Type B pancreatic cell (in vitro differentiated cells): Measurements from ENCODE around the gene DCAF10. TPM values are rescaled to one million over a fixed set of nuclear protein-coding genes. Genes with fewer than 3 reads are reported as not detected.

Experiments
- DNase-seq: peaks from one replicate; pipeline ENCODE4 v3.0.0; 2021; ENCODE audit warnings: mixed read lengths; ENCODE audit not compliant: unreplicated experiment; ENCODE audit errors: extremely low spot score
- H3K27ac Mint-ChIP-seq: 2 replicates; pipeline ENCODE4 v1.8.0; 2021; ENCODE audit warnings: mild to moderate bottlenecking, mixed read lengths
- H3K27me3 Mint-ChIP-seq: 2 replicates; pipeline ENCODE4 v1.8.0; 2021; ENCODE audit warnings: mixed read lengths
- H3K36me3 Mint-ChIP-seq: 2 replicates; pipeline ENCODE4 v1.8.0; 2021; ENCODE audit warnings: mixed read lengths
- H3K4me1 Mint-ChIP-seq: one replicate; pipeline ENCODE4 v1.8.0; 2021; ENCODE audit warnings: mixed read lengths; ENCODE audit not compliant: unreplicated experiment
- H3K4me3 Mint-ChIP-seq: 2 replicates; pipeline ENCODE4 v1.8.0; 2021; ENCODE audit warnings: mild to moderate bottlenecking, mixed read lengths
- H3K9me3 Mint-ChIP-seq: 2 replicates; pipeline ENCODE4 v1.8.0; 2021; ENCODE audit warnings: mixed read lengths
- total RNA-seq: library from RNA; stranded (reverse); gene quantifications from 2 replicates; pipeline ENCODE4 v1.2.1, GENCODE V29; 2021; ENCODE audit warnings: low replicate concordance
- TF ChIP-seq, protein P1 (sequence below): fragments of 200-600 bp; sonication (generic); conservative IDR thresholded peaks from 2 replicates; pipeline ENCODE4 v1.5.0; 2021; ENCODE audit warnings: antibody characterized with exemption, mild to moderate bottlenecking

The DCAF10 gene
- total RNA-seq, 1 donor from 2014 or later, result 30.2 TPM

DNA sequence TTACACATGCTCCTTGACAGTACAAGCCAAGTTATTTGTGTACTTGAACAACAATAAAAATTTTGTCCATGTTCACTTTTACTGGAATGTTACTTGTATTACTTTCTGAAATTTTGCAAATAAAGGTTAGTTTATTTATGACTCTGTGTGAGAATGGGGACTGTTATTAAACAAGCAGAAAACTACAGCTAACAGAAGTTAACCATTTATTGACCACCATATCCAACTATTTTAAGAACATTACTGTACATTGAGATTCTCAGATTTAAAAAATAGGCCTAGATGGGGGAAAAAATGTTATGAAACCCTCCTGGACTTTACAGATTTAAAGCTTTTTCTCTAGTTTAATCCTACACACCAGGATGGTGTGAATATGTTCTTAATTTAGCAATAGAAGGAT lies 101.5 kb downstream of the DCAF10 start:
- TF ChIP-seq, protein P1, sequence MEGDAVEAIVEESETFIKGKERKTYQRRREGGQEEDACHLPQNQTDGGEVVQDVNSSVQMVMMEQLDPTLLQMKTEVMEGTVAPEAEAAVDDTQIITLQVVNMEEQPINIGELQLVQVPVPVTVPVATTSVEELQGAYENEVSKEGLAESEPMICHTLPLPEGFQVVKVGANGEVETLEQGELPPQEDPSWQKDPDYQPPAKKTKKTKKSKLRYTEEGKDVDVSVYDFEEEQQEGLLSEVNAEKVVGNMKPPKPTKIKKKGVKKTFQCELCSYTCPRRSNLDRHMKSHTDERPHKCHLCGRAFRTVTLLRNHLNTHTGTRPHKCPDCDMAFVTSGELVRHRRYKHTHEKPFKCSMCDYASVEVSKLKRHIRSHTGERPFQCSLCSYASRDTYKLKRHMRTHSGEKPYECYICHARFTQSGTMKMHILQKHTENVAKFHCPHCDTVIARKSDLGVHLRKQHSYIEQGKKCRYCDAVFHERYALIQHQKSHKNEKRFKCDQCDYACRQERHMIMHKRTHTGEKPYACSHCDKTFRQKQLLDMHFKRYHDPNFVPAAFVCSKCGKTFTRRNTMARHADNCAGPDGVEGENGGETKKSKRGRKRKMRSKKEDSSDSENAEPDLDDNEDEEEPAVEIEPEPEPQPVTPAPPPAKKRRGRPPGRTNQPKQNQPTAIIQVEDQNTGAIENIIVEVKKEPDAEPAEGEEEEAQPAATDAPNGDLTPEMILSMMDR, result no peak
- H3K27me3 Mint-ChIP-seq, result no peaks in the 10 kb centered on the region
- no peak overlapping the region for H3K27ac Mint-ChIP-seq
- H3K9me3 Mint-ChIP-seq, result no peaks in the 10 kb centered on the region
- H3K4me1 Mint-ChIP-seq, result peaks cover 16% of the 10 kb centered on the region
- peaks cover 9% of the 10 kb centered on the region for H3K36me3 Mint-ChIP-seq
- peak overlapping the region; percentile 70 for H3K4me3 Mint-ChIP-seq
- no peak for DNase-seq

GRCh38 chr9:37902796-37903646 lies 102.4 kb downstream of the DCAF10 start:
- Mint-ChIP-seq H3K27me3 (no peaks in the 10 kb centered on the region), H3K4me3 (peak overlapping the region; percentile 91), H3K4me1 (peaks cover 16% of the 10 kb centered on the region), H3K9me3 (no peaks in the 10 kb centered on the region), H3K27ac (peak overlapping the region; percentile 80), H3K36me3 (peaks cover 4% of the 10 kb centered on the region)
- TF ChIP-seq, protein P1, result no peak
- DNase-seq, result no peak

DNA sequence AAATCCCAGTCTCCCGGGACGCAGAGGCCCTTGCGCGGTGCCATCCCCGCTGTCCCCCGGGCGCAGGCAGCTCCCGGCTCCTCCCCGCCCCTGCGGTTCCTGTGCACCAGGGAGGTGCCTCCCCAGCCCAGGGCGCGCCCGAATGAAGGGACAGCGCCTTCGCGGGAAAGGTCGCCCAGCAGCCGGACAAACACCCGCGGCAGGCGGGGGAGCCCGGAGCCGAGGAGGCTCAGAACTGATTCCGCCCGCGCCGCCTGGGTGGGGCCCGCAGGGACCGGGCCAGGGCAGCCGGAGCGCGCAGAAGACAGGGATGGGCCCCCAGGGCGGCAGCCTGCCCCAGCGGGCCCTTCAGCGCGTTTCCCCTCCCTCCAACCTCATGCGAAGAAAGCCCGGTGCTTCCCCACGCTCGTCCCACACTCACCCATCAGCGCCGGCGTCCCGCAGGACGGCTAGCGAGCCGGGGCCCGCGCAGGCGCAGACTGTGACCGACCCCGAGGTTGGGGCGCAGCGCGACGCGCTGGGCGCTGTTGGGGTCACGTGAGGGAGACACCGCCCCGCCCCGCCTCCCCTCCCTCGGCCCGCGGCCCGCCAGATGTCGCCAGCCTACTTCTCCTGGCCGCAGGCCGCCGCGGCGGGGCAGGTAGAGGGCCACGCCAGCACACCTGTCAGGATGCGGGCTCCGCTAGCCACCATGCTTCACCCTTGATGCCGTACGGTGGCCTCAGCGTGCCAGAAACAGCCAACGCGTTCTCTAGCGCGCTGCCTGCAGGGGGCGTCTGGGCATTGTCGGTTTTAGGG lies 103.2 kb downstream of the DCAF10 start, which contains the start of gene SLC25A51:
SLC25A51 (minus strand) TSS at position 481 of the 798 bp plus-strand sequence. CDS start 15,577 bp downstream, outside the sequence.
- DNase-seq, result peak; percentile 95
- Mint-ChIP-seq H3K27me3 (no peaks in the 10 kb centered on the region), H3K27ac (peak within 1 kb of the TSS; percentile 93), H3K36me3 (peaks cover 3% of the 10 kb centered on the region), H3K9me3 (no peaks in the 10 kb centered on the region), H3K4me1 (peaks cover 16% of the 10 kb centered on the region), H3K4me3 (peak within 1 kb of the TSS; percentile 91)
- TF ChIP-seq, protein P1, result peak; percentile 95

- H3K36me3 Mint-ChIP-seq, result no peaks in the 10 kb centered on the region
- H3K9me3 Mint-ChIP-seq, result no peaks in the 10 kb centered on the region
- H3K4me1 Mint-ChIP-seq, result peaks cover 16% of the 10 kb centered on the region
- peak overlapping the region; percentile 93 for H3K27ac Mint-ChIP-seq
- TF ChIP-seq, protein P1, result no peak
- H3K4me3 Mint-ChIP-seq, result peak overlapping the region; percentile 91
- no peaks in the 10 kb centered on the region for H3K27me3 Mint-ChIP-seq
- DNase-seq, result no peak
Measured at GRCh38 chr9:37904445-37905130, 104.0 kb downstream of the DCAF10 start.

DNA sequence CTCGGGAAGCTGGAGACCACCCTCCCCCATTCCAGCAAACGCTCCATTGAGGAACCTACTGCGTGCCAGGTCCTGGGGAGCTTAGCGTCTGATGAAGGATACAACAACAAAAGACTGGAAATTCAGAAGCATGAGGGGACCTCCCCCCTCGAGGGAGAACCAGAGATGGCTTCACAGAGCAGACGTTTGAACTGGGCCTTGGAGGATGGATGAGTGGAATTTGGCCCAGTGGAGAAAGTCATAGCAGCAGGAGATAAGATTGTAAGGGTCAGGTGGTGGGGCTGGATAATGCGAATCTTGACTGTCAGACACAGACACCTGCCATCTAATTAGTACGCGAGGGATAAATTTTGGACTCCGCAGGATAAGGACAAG lies 104.5 kb downstream of the DCAF10 start:
- Mint-ChIP-seq H3K4me1 (peaks cover 16% of the 10 kb centered on the region), H3K9me3 (no peaks in the 10 kb centered on the region), H3K27ac (peak overlapping the region; percentile 93), H3K4me3 (peak overlapping the region; percentile 66), H3K27me3 (no peaks in the 10 kb centered on the region), H3K36me3 (no peaks in the 10 kb centered on the region)
- no peak for DNase-seq
- TF ChIP-seq, protein P1, result no peak
